ENCODE data around the gene ENTPD6.
A peak's percentile ranks its signal among the peaks of the same experiment; 100 is the strongest.
"Not testable (repeated sequence)": the region's sequence is repeated elsewhere in the genome, so short reads cannot be mapped to it uniquely, and the experiment has no call there.

The ENTPD6 gene

GRCh38 chr20:25257130-25257529, 61.6 kb downstream of the ENTPD6 start:
- DNase-seq (ENCODE audit: low read depth), result no peak

- DNase-seq (ENCODE audit: low read depth), result no peak
Observed at GRCh38 chr20:25257756-25258475, 62.4 kb downstream of the ENTPD6 start.

GRCh38 chr20:25258476-25258805, 62.9 kb downstream of the ENTPD6 start:
- no peak for DNase-seq (ENCODE audit: low read depth)

GRCh38 chr20:25258828-25259227, 63.3 kb downstream of the ENTPD6 start:
- DNase-seq (ENCODE audit: low read depth), result no peak

DNA sequence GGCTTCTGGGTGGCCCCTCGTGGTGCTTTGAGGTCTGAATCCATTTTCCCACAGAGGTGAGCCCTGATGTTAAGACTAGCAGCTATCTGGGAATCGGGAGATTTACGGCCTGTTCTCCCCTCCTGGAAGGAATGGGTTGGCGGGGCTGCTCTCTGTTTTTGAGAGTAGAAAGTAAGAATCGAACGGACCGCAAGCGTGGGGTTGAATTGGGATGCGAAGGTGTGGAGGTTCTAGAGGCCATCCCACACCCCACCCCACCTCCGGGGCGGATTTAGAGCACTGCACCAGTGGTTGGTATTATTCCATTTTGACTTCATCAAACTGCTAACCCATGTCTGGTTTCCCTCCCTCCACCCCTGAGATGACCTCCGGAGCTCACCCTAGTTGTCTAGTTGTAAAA, 63.8 kb downstream of the ENTPD6 start:
- no peak for DNase-seq (ENCODE audit: low read depth)

DNA sequence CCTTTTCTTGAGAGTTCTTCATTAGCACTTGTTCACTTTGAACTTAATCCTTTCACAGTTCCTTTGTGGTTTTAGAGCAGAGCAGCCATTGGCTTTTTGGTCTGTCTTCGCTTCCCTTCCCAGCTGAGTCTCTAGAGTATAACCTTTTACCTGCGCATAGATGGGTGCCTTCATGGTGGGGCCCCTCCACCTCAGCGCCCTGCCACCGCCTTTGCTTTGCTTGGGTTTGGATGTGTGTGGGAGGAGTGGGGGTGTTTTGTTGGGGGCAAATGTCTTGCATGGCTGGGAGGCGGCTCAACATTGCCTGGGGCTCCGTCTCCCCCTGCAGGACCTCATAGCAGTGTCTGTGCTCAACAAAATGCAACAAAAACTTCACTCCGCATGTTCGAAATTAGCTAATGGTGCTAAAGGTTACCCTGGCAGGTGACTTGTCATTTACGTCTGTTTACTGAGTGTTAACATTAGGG, 64.3 kb downstream of the ENTPD6 start:
- DNase-seq (ENCODE audit: low read depth), result peak; percentile 9

DNA sequence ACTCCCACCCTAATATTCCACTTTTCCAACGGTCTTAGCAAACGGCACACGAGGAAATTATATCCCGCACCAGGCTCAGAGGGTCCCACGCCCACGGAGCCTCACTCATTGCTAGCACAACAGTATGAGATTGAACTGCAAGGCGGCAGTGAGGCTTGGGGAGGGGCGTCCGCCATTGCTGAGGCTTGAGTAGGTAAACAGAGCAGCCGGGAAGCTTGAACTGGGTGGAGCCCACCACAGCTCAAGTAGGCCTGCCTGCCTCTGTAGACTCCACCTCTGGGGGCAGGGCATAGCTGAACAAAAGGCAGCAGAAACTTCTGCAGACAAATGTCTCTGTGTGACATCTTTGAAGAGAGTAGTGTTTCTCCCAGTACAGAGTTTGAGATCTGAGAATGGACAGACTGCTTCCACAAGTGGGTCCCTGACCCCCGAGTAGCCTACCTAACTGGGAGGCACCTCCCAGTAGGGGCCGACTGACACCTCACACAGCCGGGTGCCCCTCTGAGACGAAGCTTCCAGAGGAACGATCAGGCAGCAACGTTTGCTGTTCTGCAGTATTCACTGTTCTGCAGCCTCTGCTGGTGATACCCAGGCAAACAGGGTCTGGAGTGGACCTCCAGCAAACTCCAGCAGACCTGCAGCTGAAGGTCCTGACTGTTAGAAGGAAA, 65.4 kb downstream of the ENTPD6 start:
- DNase-seq (ENCODE audit: low read depth), result not testable (repeated sequence)

DNA sequence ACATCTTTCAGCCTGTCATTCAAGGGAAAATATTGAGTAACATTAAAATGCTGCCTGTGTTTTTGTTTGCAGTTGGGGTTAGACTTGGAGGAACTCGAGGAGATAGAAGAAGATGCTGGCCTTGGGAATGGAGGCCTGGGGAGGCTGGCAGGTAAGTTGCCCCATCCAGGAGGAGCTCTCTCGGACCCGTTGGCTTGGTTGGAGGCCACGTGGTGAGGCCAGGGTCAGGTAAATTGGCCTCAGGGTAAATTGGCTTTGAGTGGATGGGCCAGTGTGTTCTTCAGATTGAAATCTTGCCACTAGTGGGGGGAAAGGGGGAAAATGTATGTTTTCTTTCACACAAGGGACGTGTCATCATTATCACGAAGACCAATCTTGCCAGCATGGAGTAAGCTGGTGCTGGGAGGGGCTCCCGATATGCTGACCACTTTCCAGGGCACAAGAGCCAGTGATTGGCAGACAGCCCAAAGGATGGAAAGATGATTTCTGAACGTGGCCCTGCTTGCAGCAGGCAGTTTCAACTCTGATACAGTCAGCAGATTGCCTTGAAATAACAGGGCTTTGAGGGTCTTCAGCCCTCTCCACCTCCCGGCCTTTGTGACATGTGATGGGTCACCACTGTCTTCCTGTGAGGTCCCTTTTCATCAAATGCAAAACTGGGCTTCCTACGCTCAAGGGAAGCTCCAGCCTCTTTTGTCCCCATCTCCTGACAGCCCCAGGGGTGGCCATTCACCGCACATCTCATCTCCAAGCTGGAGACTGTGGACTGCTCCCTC, 73.7 kb downstream of the ENTPD6 start:
- no peak for DNase-seq (ENCODE audit: low read depth)

- no peak for DNase-seq (ENCODE audit: low read depth)
Observed at GRCh38 chr20:25269833-25270170, 74.3 kb downstream of the ENTPD6 start.

DNA sequence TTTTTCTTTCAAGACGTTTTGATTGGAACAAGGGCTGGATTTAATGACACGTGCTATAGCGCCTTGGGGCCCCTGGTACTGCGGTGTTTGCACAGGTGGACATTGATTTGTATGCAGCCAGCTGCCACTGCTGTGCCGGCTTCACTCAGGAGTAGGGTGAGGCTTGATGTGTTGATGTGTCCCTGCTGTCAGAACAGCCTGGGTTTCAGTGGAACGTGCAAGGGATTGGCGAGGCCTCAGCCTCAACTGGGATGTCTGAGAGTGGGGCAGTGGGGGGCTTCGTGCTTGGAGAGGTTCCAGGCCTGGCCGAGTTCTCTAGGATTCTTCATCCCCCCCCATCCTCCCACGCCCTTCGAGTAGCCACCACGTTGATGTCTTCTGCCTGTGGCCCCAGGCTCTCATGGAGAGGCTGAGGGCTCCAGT, 75.3 kb downstream of the ENTPD6 start:
- DNase-seq (ENCODE audit: low read depth), result no peak

DNA sequence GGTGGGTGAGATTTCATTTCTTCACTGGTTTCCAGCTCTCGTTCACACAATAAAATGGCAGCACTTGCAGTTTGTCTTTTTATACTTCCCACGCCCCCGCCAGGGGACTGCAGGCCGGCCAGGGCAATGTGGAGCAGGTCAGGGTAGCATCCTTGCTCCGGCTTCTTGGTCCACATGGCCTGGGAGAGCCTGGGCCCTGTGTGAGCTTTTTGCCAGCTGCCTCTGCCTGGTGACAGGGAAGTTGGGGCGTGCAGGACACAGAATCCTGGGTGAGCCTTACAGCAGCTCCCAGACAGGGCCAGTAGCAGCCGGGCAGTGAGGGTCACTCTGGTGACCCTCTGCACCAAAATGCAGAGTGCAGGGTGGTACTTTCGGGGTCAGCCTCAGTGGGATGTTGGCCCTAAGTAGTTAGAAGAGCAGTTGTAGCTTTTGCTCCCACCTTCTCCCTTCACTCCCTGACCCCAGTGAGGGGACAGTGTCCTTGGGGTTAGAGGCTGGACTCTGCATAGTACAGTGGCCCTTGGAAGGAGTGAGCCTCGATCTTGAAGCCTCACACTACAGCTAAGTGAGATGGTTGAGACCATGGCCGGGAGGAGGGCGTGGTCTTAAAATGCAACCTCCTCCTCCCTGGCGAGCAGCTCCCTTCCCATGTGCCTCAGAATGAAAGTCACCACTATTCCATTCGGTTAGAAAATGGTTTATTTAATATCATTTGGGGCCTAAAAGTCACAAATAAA, 76.1 kb downstream of the ENTPD6 start:
- DNase-seq (ENCODE audit: low read depth), result no peak

DNA sequence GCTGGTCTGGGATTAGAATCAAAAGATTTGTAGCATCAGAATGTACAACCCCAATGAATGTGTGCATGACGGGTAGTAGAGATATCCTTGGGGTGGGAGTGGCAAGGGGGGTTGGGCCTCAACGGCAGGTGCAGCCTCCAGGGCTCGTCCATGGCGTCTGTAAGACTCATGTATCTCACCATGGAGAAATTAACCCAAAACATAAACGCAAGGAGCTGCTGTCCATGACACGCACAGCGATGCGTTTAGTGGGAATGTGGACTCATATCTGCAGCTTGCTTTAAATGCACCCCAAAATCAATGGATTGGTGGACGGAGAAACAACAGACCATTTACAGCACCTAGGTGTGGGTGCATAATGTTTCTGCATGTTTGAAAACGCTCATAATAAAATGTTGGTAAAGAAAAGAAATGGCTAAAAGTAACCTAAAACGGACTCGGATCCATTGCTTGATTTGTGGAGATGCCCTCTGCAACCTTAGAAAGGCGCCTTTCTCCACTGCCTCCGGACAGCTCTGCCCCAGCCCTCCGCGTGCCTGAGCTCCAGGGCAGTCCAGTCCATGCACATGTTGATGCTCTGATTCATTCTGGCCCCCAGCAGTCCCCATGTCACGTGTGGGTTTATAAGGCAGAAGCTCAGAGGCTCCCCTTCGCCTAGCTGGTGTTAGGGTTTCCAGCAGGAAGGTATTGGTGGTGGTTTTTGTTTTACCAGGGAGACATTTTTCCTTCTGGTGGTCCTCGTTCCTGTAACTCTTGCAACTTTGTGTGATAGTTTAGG, 76.9 kb downstream of the ENTPD6 start:
- no peak for DNase-seq (ENCODE audit: low read depth)

DNA sequence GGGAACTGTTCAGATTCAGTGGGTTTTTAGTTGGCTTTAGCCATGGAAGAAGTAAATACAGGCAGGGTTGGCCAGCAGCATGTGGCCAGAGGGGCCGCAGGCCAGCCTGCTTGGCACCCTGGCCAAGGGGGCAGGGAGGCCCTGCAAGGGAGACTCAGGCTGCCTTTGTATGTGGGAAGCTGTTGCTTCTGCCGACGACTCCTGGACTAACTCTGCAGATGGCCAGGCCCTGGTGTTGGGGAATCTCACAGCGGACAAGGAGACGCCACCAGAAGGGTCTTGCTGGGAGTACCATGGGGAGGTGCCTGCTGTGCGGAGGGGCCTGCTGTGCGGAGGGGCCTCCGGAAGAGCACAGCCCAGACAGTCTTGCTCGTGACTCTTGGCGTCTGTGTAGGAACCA, 77.5 kb downstream of the ENTPD6 start:
- no peak for DNase-seq (ENCODE audit: low read depth)

DNA sequence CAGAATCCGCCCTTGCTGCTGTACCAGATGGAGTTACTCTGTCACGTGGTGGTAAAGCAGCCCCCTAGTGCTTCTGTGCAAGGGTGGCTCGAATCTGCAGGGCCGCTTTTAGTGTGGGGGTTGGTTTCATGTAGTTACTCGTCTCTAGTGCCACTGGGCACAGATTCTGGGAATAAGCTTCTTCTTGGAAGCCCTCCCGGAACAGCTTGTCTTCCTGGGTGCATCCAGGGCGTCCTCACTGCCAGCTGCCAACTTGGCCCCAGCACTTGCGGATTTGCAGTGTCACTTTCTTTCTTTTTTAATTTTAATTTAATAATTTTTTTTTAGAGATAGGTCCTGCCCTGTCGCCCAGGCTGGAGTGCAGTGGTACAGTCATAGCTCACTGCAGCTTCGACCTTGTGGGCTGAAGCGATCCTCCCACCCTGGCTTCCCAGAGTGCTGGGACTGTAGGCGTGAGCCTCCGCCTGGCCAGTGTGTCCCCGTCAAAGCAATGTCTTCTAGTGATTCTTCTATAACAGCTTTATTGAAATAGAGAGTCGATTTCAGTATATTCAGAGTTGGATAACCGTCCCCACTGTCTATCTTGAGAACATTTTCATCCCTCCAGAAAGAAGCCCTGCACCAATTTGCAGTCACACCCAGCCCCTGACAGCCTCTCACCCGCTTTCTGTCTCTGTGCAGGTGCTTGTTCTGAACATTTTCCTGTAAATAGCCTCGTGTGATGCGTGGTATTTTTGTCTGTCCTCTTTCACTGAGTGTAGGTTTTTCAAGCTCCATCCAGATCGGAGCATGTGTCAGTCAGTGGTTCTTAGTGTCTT, 78.2 kb downstream of the ENTPD6 start:
- no peak for DNase-seq (ENCODE audit: low read depth)

DNA sequence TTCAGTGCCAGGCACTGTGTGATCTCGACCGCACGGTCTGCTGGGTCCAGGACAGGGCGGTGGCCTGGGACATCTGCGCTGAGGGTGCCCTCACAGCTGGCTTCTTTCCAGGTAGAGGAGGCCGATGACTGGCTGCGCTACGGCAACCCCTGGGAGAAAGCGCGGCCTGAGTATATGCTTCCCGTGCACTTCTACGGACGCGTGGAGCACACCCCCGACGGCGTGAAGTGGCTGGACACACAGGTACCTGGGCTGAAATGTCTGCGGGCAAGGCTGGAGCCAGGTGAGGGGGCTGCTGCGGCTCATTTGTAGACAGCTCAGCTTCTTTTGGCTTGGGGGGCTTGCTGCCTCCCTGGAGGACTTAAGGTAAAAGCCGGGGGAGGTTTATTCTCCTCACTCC, 79.0 kb downstream of the ENTPD6 start:
- DNase-seq (ENCODE audit: low read depth), result no peak

DNA sequence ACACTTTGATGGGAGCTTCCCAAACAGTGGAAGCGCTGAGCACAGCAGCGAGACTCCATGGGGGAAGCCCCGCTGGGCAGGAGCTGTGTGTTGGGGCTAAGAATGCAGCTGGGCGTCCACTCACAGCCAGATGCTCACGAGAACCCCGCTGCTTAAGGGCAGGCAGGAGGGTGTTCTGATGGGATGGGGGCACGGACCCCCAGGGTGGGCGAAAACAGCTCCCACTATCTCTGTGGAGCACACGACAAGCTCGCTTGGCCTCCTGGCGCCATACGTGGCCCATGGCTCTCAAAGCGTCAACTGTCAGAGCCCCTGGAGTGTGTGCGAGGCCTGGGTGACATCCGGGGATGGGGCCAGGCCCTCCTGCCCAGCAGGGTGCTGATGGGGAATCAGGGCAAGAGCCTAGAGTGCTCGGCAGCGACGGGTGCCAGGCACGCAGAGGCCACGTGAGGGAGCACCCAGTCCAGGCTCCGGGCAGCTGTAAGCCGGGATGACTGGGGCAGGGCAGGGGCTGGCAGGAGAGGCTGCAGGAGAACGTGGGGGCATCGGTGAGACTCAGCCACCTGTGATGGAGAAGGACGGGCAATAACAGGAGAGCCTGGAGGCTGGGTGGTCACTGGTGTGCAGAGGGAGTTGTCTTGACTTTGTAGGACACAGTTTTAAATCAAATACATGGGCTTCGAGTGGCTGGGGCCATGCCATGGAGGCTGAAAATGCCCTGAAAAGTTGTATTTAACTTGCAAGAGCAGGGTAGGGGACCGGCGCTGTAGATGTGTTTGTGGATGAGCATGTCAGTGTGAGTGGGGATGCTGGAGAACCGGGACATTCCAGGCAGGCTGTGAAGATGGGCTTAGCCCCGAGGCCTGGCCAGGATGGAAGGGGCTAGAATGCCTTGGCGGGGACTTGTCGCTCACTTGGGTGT, 79.6 kb downstream of the ENTPD6 start:
- no peak for DNase-seq (ENCODE audit: low read depth)

- DNase-seq (ENCODE audit: low read depth), result no peak
Observed at GRCh38 chr20:25275813-25276532, 80.5 kb downstream of the ENTPD6 start.
